ENCODE results near the gene ARHGEF7.
"Not testable (repeated sequence)": the region's sequence is repeated elsewhere in the genome, so short reads cannot be mapped to it uniquely, and the experiment has no call there.

The ARHGEF7 gene

DNA sequence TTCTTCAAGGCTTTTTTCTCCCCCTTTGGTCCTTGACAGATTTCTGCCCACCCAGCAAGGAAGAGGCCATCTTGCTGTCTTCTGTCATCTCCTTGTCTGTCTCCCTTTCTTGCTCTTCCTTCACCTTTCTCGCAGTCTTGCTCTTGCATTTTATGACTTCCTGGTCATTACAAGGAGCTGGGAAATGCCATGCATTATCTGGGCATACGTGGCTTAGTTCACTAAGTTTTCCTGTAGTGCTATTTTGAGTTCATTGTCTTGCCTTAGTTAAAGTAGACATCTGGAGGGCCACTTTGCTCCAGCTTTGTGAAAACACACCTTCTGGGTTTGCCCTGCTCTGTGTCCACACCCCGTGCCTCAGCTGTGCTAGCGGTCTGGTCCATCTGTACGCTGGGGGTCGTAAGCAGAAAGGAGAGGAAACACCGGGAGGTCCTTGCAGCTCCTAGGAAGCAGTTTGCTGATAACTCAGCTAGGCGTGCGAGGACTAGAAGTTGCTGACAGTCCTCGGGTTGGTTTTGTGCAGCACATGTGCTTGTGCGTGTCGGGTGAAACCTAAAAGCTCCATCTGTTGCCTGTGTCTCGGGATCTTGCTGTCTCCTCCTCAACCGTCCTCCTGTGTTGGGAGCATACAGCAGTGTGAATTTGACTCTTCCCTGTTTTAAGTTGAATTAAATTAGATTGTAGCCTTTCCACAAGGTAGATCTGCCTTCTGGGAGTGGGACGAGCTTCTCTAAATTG lies 59.4 kb downstream of the ARHGEF7 start:
- DNase-seq = no peak

DNA sequence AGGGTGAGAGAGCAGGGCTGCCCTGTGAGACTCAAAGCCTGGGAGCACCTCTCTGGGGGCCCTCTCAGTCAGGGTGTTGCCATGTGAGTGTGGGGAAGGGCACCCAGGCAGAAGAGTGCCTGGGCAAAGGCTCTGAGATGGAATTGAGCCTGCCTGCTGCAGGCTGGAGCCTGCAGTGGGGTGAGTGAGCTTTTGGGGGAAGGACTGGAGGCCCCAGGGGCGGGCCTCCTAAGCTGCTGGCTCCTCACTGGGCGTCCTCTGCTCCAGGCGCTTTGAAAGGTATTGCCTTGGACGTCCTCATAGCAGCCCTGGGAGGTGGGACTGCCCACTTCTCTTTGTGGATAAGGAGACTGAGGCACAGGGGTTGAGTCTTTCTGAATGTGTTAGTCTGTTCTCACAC lies 60.3 kb downstream of the ARHGEF7 start:
- DNase-seq = no peak

DNA sequence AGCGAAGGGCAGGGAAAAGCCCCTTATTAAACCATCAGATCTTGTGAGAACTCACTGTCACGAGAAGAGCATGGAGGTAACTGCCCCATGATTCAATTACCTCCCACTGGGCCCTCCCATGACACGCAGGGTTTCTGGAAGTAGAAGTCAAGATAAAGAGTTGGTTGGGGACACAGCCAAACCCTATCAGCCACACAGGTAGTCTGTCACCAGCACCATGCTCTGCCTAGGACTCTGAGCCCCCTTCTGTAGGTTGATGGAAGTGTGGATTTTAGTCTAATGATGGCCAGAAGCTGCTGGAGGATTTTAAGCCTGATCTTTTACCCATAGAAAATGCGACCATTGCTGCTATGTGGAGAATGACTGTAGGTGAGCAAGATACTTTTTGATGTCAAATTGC lies 60.8 kb downstream of the ARHGEF7 start:
- no peak for DNase-seq

DNA sequence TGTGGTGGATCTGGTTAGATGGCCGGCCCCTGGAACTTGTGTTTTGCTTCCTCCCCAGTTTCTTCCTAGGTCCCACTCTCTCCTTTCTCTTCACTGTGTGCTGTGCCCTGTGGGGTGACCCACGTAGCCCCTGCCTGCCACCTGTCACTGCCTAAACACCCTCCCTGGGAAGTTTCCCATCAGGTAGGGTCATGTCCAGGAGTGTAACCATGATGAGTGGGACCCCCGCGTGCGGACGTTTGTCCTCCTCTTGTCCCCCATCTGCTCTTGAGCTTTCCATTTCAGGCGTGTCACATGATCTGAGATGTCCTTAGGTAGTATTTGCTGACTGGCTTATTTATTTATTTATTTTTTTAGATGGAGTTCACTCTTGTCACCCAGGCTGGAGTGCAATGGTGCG lies 61.3 kb downstream of the ARHGEF7 start:
- no peak for DNase-seq

DNA sequence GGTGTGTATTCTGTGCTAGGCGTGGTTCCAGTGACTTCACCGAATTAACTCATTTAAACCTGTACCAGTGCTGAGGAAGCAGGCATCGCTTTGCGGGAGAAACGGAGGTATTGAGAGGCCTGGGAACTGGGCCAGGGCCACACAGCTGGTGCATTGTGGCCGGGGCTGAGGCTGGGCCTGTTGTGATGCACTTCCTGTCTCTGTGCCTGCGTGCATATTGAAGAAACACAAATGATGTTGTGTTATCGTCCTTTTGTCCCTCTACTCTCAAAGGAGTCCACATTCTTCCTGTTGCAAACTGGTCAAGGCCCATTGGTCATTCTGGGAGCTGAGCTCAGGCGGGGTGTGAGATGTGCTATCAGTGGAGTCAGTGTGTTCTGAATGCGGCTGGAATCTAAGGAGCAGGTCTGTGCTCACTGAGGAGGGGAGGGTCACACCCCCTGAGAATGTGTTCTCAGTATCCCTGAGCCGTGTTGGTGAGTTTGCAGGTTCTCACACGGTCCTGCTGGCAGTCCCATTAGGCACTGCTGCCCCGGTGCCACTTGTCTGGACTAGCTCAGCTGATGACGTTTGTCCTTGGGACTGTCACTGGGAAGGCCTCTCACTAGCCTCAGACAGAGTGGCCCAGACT lies 62.1 kb downstream of the ARHGEF7 start:
- DNase-seq = no peak

DNA sequence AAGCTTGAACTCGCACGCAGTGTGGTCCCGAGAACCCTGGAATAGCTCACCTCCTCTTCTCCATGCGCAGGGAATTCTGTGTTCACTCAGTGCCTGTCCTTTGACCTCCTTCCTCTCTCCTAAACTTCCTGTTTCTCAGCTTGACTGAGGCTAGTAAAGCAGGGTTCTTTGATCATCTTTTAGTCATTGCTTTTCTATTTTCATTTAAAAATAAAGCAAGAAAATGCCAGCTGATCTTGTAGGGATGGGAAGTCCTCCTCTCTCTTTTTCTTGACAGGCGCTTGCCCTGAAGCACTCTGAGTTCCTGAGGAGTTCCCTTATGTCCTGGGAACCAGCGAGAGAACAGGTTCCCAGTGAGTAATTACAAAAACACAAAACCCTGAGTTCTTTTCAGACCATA lies 62.8 kb downstream of the ARHGEF7 start:
- no peak for DNase-seq

DNA sequence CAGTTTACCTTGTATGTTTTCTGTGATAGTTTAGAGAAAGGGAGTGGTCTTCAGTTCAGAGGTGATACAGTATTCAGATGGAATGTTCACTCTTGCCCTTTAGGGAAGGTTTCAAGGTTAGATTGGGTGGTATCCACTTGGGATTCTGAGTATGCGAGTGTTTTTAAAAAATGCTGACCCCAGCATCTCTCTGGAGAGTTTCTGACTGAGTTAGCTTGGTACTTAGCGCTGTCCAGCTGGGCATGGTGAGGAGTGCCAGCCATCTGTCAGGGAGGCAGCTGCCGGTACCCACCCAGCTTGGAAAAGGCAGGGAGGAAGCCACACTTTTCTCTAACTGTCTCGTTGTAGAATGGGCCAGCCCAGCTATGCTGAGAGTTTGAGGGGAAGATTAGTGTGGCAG lies 63.3 kb downstream of the ARHGEF7 start:
- DNase-seq = no peak

DNA sequence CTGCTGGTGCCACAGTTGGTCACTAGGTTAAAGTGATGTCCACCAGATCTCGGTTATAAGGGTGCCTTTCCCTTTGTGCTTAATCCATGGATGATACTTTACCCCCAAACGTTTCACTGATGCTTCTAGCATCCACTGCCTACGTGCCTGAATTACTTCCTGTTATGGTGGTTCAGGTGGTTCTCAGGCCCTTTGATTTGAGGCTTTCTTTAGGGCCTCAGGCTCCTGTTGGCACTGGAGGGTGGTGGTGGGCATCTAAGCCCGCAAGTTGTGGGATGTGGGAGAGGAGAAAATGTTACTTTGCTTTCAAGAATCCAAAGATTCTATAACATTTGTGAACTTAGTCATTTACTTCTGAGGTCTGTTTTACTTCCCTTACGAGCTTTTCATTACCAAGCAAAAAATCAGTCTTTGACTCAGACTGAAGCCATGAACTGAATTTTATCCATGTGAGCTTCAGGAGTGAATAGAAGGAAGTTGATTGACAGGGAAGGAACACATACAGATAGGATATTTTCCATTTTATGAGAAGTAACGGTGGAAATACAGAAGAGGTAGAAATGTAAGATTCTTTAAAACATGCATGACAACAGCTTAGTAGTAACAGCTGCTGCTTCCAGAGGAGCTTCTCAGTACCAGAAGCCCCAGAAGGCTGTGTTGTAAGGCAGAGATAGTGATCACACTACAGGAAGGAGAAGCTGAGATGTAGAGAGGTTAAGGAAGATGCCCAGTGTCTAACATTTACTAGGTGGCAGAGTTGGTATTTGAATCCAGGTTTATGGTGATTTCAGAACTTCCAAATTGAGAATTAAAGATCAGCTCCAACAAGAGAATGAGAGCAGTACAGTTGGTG lies 65.0 kb downstream of the ARHGEF7 start:
- no peak for DNase-seq

DNA sequence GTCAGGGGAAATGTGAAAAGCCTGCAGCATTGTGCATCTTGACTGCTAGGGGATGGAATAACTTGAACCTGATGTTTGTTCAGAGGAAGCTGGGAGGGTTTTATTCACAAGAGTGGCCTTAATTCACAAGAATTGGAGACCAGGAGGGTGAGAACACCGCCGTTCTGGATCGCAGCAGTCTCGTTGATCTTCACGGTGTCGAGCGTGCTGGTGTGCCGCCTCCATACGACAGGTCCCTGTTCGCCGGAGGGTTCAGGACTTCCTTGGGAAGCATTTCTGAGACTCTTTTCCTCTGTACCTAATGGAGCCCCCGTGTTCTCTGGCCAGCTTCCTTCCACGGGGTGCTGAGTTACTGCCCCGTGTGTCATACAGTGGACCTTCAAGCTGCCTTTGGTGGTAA lies 66.9 kb downstream of the ARHGEF7 start:
- no peak for DNase-seq

DNA sequence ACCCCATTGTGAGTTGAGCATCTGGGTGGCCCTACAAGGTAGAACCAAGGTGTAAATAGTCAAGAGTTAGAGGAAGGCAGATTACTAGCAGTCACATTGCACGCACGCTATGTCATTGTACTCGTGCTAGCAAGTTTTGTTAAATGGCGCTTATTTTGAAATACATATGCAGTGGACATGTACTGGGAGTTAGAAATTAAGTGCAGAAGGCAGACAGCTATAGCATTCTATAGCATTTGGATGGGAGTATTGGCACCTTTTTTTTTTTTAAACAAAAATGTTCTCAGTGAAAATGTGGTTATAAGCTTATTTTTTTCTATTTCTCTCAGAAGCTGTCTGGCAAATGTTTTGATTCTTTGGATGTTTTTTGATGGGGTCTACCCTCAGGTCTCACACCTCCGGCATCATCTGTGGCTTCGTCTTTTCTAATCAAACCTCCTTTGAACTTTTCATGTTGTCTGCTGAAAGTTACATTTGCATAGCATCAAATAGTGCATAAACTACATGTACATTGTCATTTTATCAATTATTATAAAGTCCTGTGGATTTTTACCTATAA lies 68.1 kb downstream of the ARHGEF7 start:
- no peak for DNase-seq

DNA sequence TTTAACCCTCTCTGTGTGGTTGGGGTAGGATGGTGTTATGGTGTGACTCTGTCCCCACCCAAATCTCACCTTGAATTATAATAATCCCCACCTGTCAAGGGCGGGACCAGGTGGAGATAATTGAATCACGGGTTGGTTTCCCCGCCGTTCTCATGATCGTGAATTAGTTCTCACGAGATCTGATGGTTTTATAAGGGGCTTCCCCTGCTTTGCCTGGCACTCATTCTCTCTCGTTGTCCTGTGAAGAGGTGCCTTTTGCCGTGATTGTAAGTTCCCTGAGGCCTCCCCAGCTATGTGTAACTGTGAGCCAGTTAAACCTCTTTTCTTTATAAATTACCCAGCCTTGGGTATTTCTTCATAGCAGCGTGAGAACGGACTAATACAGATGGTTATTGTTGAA lies 68.8 kb downstream of the ARHGEF7 start:
- no peak for DNase-seq

DNA sequence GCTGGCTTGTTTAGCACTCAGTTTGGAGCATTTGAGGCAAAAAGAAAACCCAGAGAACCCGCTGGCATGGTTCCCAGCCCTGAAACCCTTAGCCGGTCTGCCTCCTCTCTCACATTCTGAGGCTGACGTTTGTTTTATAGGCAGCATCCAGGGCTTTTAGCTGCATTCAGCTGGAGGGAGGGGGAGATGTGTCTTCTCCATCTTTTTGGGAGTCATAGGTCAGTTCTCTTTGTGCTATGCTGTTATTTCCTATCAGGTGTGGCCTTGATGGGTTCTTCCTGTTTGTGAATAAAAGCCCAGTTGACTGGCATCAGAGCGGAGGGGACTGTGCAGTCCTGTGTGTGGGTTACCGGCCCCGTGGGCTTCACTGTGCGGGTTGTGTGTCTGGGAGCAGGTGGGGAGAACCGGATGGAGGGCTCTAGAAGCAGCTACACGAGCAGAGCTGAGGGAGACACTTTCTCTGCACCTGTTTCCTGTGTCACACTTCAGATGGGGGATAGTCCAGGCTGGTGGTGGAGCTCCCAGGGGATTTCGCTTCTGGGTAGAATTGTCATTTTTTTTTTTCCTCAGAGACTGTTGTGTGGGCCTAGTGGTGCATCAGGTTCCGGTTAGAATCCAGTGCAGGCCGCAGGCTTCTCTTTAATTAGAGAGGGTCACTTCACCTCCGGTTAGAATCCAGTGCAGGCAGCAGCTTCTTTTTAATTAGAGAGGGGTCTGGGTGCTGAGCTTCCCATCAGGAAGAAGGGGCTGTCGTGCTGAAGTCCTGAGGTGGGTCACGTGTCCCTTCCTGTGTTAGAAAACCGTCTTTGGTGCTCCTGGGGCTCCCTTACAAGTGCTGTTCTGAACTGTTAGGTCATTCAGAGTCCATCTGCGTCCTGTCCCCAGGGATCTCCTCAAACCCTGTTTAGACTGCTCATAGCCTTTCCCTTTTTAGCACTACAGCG lies 69.6 kb downstream of the ARHGEF7 start:
- no peak for DNase-seq

DNA sequence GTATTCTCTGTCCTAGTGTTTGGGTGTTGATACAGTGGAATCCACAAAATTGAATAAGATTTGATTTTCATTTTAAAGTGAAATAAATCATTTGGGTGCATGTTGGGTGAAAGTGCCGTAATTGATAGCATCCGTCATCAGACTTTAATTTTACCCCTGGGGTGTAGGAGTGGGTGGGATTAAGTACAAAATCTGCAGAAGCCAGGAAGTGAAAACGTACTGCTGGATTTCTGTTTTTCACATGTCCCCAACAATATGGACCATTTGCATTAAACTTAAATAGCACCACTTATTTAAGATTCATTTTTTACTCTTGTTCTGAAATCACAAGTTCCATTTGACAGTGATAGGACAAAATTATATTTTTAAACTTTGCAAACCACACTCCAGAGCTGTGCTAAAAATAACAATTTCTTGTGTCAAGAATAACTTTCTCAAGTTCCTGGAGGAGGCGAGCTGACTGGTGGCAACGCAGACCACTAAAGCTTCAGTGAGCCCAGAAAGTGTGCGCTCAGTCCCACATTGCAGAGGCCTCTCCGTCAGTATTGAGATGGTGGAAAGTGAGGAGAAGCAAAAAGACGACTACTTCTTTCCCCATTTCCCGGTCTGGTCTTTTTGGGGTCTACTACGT lies 71.3 kb downstream of the ARHGEF7 start:
- no peak for DNase-seq

DNA sequence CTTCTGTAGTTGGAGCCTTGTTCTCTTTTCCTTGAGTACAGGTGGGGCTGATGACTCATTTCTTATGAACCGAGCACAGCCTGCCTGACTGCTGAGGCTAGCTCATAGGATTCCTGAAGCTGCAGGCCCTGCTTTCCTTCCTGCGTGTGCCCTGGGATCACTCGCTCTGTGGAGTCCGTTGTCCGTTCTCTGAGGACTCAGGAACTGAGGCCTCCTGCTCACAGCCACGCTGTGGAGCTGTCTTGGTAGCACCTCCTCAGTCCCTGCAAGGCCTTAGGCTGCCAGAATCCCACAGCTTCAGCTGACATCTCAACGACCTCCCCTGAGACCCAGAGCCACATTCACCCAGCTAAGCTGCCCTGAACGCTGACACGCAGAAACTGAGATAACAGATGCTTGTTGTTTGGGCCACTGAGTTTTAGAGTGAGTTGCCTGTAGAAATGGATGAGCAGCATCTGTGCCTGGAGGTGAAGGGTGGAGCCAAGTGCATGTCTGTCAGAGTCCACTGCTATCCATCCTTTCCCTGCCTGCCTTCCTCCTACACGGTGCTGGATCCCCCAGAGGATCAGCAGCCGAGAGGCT lies 72.9 kb downstream of the ARHGEF7 start:
- DNase-seq = no peak

DNA sequence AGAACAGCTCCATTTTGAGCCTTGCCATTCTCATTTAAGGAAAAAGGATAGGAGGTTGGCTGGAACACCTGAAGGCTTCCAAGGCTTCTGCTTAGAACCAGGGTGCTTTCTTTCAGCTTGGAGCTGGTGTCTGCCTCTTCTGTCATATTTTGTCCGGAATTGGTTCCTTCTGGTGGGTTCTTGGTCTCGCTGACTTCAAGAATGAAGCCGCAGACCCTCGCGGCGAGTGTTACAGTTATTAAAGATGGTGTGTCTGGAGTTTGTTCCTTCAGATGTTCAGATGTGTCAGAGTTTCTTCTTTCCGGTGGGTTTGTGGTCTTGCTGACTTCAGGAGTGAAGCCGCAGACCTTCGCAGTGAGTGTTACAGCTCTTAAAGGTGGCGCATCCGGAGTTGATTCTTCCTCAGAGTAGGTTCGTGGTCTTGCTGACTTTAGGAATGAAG lies 74.0 kb downstream of the ARHGEF7 start:
- peak; percentile 21 for DNase-seq

DNA sequence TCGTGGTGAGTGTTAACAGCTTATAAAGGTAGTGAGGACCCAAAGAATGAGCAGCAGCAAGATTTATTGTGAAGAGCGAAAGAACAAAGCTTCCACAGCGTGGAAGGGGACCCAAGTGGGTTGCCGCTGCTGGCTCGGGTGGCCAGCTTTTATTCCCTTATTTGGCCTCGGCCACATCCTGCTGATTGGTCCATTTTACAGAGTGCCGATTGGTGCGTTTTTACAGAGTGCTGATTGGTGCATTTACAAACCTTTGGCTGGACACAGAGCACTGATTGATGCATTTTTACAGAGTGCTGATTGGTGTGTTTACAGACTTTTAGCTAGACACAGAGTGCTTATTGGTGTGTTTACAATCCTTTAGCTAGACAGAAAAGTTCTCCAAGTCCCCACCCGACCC lies 74.4 kb downstream of the ARHGEF7 start:
- not testable (repeated sequence) for DNase-seq

DNA sequence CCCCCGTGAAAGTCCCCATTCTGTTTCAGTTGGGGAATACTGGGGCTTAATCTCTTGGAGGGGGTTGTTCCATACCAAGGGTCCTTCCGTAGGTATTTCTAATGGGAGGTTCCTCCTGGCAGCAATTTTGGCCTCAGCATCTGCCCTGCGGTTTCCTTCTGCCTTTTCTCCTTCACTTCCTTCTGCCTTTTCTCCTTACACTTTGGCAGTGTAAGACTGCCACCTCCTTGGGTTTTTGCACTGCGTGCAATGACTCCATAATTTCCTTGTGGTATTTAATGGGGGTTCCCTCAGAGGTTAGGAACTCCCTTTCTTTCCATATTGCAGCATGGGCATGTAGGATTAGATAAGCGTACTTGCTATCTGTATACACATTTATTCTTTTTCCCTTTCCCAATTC lies 78.1 kb downstream of the ARHGEF7 start:
- not testable (repeated sequence) for DNase-seq

DNA sequence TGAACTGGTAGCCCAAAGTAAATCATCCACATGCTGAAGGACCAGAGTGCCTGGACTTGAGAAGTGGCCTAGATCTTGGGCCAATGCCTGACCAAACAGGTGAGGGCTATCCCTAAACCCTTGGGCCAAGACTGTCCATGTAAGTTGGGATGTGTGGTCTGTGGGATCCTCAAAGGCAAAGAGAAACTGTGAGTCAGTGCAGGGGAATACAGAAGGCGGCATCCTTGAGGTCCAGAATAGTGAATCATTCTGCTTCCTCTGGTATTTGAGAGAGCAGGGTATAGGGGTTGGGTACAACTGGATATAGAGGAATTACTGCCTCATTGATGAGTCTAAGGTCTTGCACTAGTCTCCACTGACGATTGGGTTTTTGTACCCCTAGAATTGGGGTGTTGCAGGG lies 79.5 kb downstream of the ARHGEF7 start:
- not testable (repeated sequence) for DNase-seq

DNA sequence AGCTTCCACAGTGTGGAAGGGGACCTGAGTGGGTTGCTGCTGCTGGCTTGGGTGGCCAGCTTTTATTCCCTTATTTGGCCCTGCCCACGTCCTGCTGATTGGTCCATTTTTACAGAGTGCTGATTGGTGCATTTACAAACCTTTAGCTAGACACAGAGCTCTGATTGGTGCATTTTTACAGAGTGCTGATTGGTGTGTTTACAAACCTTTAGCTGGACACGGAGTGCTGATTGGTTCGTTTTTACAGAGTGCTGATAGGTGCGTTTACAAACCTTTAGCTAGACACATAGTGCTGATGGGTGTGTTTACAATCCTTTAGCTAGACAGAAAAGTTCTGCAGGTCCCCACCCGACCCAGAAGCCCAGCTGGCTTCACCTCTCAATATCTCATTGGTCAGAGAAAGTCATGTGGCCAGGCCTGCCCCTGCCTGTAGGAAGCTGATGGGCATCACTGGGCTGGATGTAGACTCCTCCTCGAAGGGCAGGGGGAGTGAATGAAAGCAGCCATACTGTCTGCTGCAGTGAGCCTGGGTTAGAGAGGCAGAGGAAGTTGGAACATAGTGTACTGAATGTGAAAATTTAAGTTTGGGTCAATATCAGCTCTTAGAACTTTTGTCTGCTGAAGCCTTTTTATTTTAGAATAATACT lies 83.7 kb downstream of the ARHGEF7 start:
- not testable (repeated sequence) for DNase-seq

DNA sequence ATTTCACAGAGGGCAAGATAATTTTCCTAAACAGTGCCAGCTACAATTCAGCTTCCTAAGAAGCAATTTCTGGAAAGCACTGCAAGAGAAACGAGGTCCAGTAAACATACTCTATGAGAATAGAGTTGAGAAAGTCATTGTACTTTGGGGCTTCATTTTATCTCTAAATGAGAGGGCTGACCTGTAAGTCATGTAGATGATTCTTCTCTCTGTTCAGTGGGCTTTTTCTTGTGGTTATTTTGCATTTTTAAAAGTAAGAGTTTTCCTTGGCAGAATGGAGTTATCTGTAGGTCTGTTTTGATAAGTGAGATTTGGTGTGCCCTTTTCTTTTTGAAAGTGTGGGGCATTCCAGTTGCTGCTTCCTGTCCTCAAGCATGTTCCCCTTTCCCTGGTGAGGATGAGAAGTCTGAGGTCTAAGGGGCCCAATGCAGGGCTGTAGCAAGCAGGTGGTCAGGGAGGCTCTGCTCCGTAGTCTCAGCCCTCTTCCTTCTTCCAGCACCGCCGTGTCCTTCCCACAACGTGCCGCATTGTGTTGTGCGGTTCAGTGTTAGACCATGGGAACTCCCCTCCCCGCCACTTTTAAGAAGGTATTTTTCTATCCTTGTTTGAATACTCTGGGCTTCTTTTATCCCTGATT lies 86.3 kb downstream of the ARHGEF7 start:
- no peak for DNase-seq

All from effector CD8-positive, alpha-beta T cell (primary cell).